CD14-positive monocyte (primary cell): ENCODE data around the gene MAP3K20. TPM values are rescaled to one million over a fixed set of nuclear protein-coding genes. Genes with fewer than 3 reads are reported as not detected.

Experiments
- DNase-seq, 3 donors: peaks; one replicate each; pipeline ENCODE4 v3.0.0-alpha.2; 2011 to 2022
- H2AFZ ChIP-seq: 2 replicates; pipeline ENCODE4 v1.6.0; 2012; ENCODE audit warnings: mild to moderate bottlenecking, low read depth, low read length, inconsistent platforms; ENCODE audit not compliant: insufficient read depth, poor library complexity, severe bottlenecking
- H3K27ac ChIP-seq, 2 donors: 1 replicate in 1 of 2; 2 replicates in 1 of 2; pipeline ENCODE4 v1.5.1; 2012 to 2013; ENCODE audit warnings: low read length in 2 of 2, control low read depth in 1 of 2, inconsistent platforms in 1 of 2, low read depth in 1 of 2, mild to moderate bottlenecking in 1 of 2
- H3K27me3 ChIP-seq, 2 donors: one replicate each; pipeline versions ENCODE4 v1.6.0 to v1.6.1; 2011 to 2013; ENCODE audit warnings: low read length in 2 of 2; ENCODE audit not compliant: control insufficient read depth in 2 of 2, insufficient read depth in 2 of 2
- H3K36me3 ChIP-seq, 2 donors: replicated peaks in 1 of 2; 1 replicate in 1 of 2; 2 replicates in 1 of 2; pipeline versions ENCODE4 v1.5.1 to v1.6.1; 2012 to 2013; ENCODE audit warnings: low read length in 2 of 2, control low read depth in 1 of 2, inconsistent platforms in 1 of 2, mild to moderate bottlenecking in 1 of 2; ENCODE audit not compliant: insufficient read depth in 2 of 2, control insufficient read depth in 1 of 2
- H3K4me1 ChIP-seq, 2 donors: 1 replicate in 1 of 2; 2 replicates in 1 of 2; pipeline versions ENCODE4 v1.5.1 to v1.6.1; 2012 to 2013; ENCODE audit warnings: low read length in 2 of 2, control low read depth in 1 of 2, inconsistent platforms in 1 of 2, mild to moderate bottlenecking in 1 of 2, moderate library complexity in 1 of 2; ENCODE audit not compliant: insufficient read depth in 2 of 2, control insufficient read depth in 1 of 2
- H3K4me2 ChIP-seq: replicated peaks from 2 replicates; pipeline ENCODE3; 2012; ENCODE audit warnings: low read length, moderate library complexity, mild to moderate bottlenecking; ENCODE audit not compliant: poor library complexity, severe bottlenecking; ENCODE audit errors: extremely low read depth
- H3K4me3 ChIP-seq, 3 experiments: fragments of 200-600 bp in 1 of 3; sonication (generic) in 1 of 3; replicated peaks in 1 of 3; 1 replicate in 2 of 3; 2 replicates in 1 of 3; pipeline ENCODE4 v1.5.1; 2011 to 2013; ENCODE audit warnings: low read length in 3 of 3, mild to moderate bottlenecking in 3 of 3, control low read depth in 2 of 3, low read depth in 2 of 3, inconsistent platforms in 1 of 3, moderate library complexity in 1 of 3
- H3K79me2 ChIP-seq: 2 replicates; pipeline ENCODE4 v1.6.0; 2012; ENCODE audit warnings: mild to moderate bottlenecking, control low read depth, inconsistent platforms, low read length, moderate library complexity; ENCODE audit not compliant: insufficient read depth
- H3K9ac ChIP-seq: 2 replicates; pipeline ENCODE4 v1.6.0; 2017; ENCODE audit warnings: low read length, mild to moderate bottlenecking; ENCODE audit not compliant: insufficient read depth, poor library complexity, severe bottlenecking
- H3K9me3 ChIP-seq, 2 donors: replicated peaks in 1 of 2; 1 replicate in 1 of 2; 2 replicates in 1 of 2; pipeline versions ENCODE4 v1.5.1 to v1.6.1; 2012 to 2013; ENCODE audit warnings: low read length in 2 of 2, control low read depth in 1 of 2; ENCODE audit not compliant: control insufficient read depth in 1 of 2, insufficient read depth in 1 of 2
- H4K20me1 ChIP-seq: 2 replicates; pipeline ENCODE4 v1.6.0; 2012; ENCODE audit warnings: mild to moderate bottlenecking, low read length, control low read depth, moderate library complexity; ENCODE audit not compliant: insufficient read depth
- H3K27ac Mint-ChIP-seq, 7 donors: one replicate each; pipeline ENCODE4 v1.8.0; 2020; ENCODE audit warnings: mild to moderate bottlenecking in 7 of 7, mixed read lengths in 7 of 7, moderate library complexity in 6 of 7, inconsistent platforms in 2 of 7
- H3K27me3 Mint-ChIP-seq, 3 donors: one replicate each; pipeline ENCODE4 v1.8.0; 2021 to 2022; ENCODE audit warnings: low read depth in 3 of 3, mild to moderate bottlenecking in 3 of 3, mixed read lengths in 3 of 3, moderate library complexity in 3 of 3, inconsistent platforms in 1 of 3
- H3K36me3 Mint-ChIP-seq, 2 donors: one replicate each; pipeline ENCODE4 v1.8.0; 2020; ENCODE audit warnings: mixed read lengths in 2 of 2, inconsistent platforms in 1 of 2, mild to moderate bottlenecking in 1 of 2
- H3K4me1 Mint-ChIP-seq: one replicate; pipeline ENCODE4 v1.8.0; 2020; ENCODE audit warnings: mild to moderate bottlenecking, mixed read lengths
- H3K4me3 Mint-ChIP-seq, 2 donors: one replicate each; pipeline ENCODE4 v1.8.0; 2020; ENCODE audit warnings: mild to moderate bottlenecking in 2 of 2, mixed read lengths in 2 of 2, moderate library complexity in 1 of 2
- H3K9me3 Mint-ChIP-seq, 7 donors: one replicate each; pipeline ENCODE4 v1.8.0; 2020 to 2022; ENCODE audit warnings: mixed read lengths in 7 of 7, mild to moderate bottlenecking in 6 of 7, moderate library complexity in 6 of 7, inconsistent platforms in 2 of 7
- WGBS: methylation state at CpG from one replicate; pipeline ENCODE4 v1.1.5; 2013; ENCODE audit warnings: missing lambda C conversion rate; ENCODE audit not compliant: insufficient coverage; 5-methylcytosine and 5-hydroxymethylcytosine counted together
- intact Hi-C, 2 donors: fragments of 100-400 bp; cut with micrococcal nuclease; formaldehyde crosslinking; loops; one replicate each; pipeline versions ENCODE4 v1.15.0 to v1.15.1; 2023
- polyA plus RNA-seq, 3 donors: library from polyadenylated mRNA; depleted of rRNA in 1 of 3; unstranded in 2 of 3; stranded (reverse) in 1 of 3; fragments of 300-500 nt in 2 of 3; fragments of >200 nt in 1 of 3; fragmentation: Illumina TruSeq in 2 of 3; gene quantifications; 1 replicate in 2 of 3; 2 replicates in 1 of 3; pipeline ENCODE4 v1.2.3, GENCODE V29; 2012 to 2021
- TF ChIP-seq, protein P1 (sequence below): fragments of 200-600 bp; IDR thresholded peaks from one replicate; pipeline ENCODE4 v1.8.0; 2022; ENCODE audit warnings: antibody characterized with exemption, mild to moderate bottlenecking

MAP3K20 gene
- polyA plus RNA-seq, 3 donors: 14.3 to 30.7 (median 21.6) TPM

DNA sequence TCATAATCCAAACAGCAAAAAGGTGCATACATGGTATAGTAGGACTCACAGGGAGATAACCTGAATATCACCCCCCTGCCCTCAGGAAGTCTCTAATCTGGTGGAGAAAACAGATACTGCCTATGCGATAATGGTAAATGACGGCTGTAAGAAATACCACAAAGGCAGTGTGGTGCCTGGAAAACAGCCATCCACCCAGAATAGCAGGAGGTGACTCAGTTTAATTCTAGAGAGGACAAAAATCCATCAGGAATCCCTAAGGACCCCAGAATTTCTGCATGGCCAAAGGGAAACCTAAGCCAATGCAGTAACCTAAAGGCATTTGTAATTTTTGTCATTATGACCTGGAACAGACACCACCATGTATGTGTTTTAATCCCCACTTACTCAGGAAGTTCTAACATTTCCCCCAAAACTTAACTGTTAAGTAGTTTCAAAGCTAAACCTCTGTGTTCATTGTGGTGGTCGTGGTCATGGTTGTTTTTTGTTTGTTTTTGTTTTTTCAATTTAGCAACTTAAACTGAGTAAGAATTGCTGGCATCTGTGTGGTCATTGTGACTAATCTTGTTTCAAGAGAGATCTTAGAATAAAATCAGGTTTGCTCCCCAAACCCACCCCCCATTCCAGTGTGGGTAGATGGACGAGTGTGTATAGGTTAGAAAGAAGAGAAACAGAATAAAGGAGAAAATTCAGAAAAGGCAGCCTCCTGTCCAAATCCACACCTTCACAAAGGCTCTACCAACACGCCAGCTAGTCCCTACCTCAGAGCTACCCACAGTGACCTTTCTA, 157.5 kb downstream of the MAP3K20 start:
- intact Hi-C loops: no loop called here

DNA sequence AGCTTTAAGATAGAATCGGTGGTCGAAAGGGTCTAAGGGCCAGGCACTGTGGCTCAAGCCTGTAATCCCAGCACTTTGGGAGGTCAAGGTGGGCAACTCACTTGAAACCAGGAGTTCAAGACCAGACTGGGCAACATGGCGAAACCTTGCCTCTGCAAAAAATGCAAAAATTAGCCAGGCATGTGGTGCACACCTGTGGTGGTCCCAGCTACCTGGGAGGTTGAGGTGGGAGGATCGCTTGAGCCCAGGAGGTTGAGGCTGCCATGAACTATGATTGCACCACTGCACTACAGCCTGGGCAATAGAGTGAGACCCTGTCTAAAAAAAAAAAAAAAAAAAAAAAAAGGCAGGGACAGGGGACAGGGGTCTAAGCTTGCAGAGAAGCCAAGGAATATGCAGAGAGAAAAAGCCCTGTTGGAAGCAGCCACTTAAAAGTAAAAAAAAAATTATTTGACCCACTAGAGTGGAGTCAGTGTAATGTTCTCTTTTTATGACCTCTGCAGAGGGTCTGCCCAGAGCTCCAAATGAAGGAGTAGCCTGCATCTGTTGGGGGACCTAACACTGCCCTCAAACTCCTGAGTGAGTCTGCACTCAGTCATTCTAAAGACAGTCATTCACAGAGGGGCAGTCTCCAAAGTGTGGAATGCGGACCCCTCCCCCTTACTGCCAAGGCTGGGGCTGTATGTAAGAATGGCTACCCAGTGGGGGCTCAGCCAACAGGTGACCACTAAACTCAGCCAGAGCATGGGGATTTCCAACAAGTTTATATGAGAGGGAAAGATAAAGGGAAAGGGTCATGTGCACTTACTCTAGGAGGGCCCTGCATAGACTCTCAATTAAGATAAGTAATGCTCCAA, 160.5 kb downstream of the MAP3K20 start:
- no peak overlapping the region for H3K4me3 ChIP-seq
- Mint-ChIP-seq H3K36me3 (peaks cover 68 to 85% of the 10 kb centered on the region in 2 donors), H3K4me1 (no peaks in the 10 kb centered on the region), H3K9me3 (no peaks in the 10 kb centered on the region), H3K27me3 (peaks cover 0 to 2% (median 0%) of the 10 kb centered on the region in 3 donors), H3K27ac (peak overlapping the region in 2 of 7 donors; percentile 2 to 61), H3K4me3 (no peak overlapping the region)
- no peaks in the 10 kb centered on the region for H4K20me1 ChIP-seq
- H2AFZ ChIP-seq: no peak overlapping the region
- TF ChIP-seq, protein P1, sequence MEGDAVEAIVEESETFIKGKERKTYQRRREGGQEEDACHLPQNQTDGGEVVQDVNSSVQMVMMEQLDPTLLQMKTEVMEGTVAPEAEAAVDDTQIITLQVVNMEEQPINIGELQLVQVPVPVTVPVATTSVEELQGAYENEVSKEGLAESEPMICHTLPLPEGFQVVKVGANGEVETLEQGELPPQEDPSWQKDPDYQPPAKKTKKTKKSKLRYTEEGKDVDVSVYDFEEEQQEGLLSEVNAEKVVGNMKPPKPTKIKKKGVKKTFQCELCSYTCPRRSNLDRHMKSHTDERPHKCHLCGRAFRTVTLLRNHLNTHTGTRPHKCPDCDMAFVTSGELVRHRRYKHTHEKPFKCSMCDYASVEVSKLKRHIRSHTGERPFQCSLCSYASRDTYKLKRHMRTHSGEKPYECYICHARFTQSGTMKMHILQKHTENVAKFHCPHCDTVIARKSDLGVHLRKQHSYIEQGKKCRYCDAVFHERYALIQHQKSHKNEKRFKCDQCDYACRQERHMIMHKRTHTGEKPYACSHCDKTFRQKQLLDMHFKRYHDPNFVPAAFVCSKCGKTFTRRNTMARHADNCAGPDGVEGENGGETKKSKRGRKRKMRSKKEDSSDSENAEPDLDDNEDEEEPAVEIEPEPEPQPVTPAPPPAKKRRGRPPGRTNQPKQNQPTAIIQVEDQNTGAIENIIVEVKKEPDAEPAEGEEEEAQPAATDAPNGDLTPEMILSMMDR: no peak
- H3K9ac ChIP-seq: no peak overlapping the region
- no peak for DNase-seq
- H3K79me2 ChIP-seq: no peaks in the 10 kb centered on the region
- no peaks in the 10 kb centered on the region for H3K27me3 ChIP-seq
- no peaks in the 10 kb centered on the region for H3K4me1 ChIP-seq
- H3K36me3 ChIP-seq: peaks cover 21 to 96% of the 10 kb centered on the region in 2 donors
- intact Hi-C loops: no loop called here
- no peak overlapping the region for H3K27ac ChIP-seq
- H3K4me2 ChIP-seq: no peak overlapping the region
- WGBS: 98% methylated on average over 5 of the region's 5 CpGs
- no peaks in the 10 kb centered on the region for H3K9me3 ChIP-seq

More for the DNA sequence above, 157.5 kb downstream of the MAP3K20 start:
- Histone ChIP-seq H3K4me1 (no peaks in the 10 kb centered on the region), H3K27me3 (no peaks in the 10 kb centered on the region), H3K79me2 (no peaks in the 10 kb centered on the region), H3K4me2 (no peak overlapping the region), H2AFZ (no peak overlapping the region), H3K4me3 (no peak overlapping the region), H3K27ac (no peak overlapping the region), H4K20me1 (no peaks in the 10 kb centered on the region), H3K9me3 (no peaks in the 10 kb centered on the region), H3K36me3 (peaks cover 14 to 90% of the 10 kb centered on the region in 2 donors), H3K9ac (no peak overlapping the region)
- 100% methylated on average over 1 of the region's 5 CpGs for WGBS
- no peak overlapping the region for H3K4me3 Mint-ChIP-seq
- TF ChIP-seq, protein P1: no peak
- H3K27ac Mint-ChIP-seq: no peak overlapping the region
- H3K4me1 Mint-ChIP-seq: no peaks in the 10 kb centered on the region
- peaks cover 52 to 85% of the 10 kb centered on the region in 2 donors for H3K36me3 Mint-ChIP-seq
- no peaks in the 10 kb centered on the region for H3K9me3 Mint-ChIP-seq
- H3K27me3 Mint-ChIP-seq: peaks cover 0 to 2% (median 0%) of the 10 kb centered on the region in 3 donors
- no peak for DNase-seq
